ENCODE data around the gene HYI. TPM values are rescaled to one million over a fixed set of nuclear protein-coding genes. Genes with fewer than 3 reads are reported as not detected.

The HYI gene
- total RNA-seq, 1 donor = 27.1 TPM

- no peak overlapping the region for H3K27ac ChIP-seq (ENCODE audit: low read depth, low read length)
- H3K79me2 ChIP-seq (ENCODE audit: insufficient read depth, low read length) = no peaks in the 10 kb centered on the region
Measured at GRCh38 chr1:43443197-43443946, 10.4 kb downstream of the HYI start.

GRCh38 chr1:43442756-43443155 lies 11.0 kb downstream of the HYI start:
- H3K27me3 ChIP-seq (ENCODE audit: insufficient read depth, low read length) = no peaks in the 10 kb centered on the region
- no peaks in the 10 kb centered on the region for H4K20me1 ChIP-seq (ENCODE audit: insufficient read depth, low read length)
- no peak for TF ChIP-seq CTCF (IDR thresholded peaks at IDR 0.05; ENCODE audit: extremely low read depth, low read depth, low read length)
- H3K36me3 ChIP-seq (ENCODE audit: insufficient read depth, low read length) = peaks cover 76% of the 10 kb centered on the region
- no peak overlapping the region for H3K4me2 ChIP-seq (ENCODE audit: insufficient read depth, low read length)
- H3K9me3 ChIP-seq (ENCODE audit: low read depth, low read length) = no peaks in the 10 kb centered on the region
- H2AFZ ChIP-seq (ENCODE audit: low read length) = no peak overlapping the region
- no peaks in the 10 kb centered on the region for H3K4me1 ChIP-seq (ENCODE audit: insufficient read depth, low read length)
- no peak overlapping the region for H3K4me3 ChIP-seq (ENCODE audit: insufficient read depth, low read length)
- DNase-seq (ENCODE audit: insufficient read length, low spot score, missing footprints) = no peak
- no peaks in the 10 kb centered on the region for H3K79me2 ChIP-seq (ENCODE audit: insufficient read depth, low read length)
- H3K27ac ChIP-seq (ENCODE audit: low read depth, low read length) = no peak overlapping the region

More at GRCh38 chr1:43443197-43443946, 10.4 kb downstream of the HYI start:
- H2AFZ ChIP-seq (ENCODE audit: low read length) = no peak overlapping the region
- no peak overlapping the region for H3K4me3 ChIP-seq (ENCODE audit: insufficient read depth, low read length)
- H3K27me3 ChIP-seq (ENCODE audit: insufficient read depth, low read length) = no peaks in the 10 kb centered on the region
- H3K4me1 ChIP-seq (ENCODE audit: insufficient read depth, low read length) = no peaks in the 10 kb centered on the region
- H3K36me3 ChIP-seq (ENCODE audit: insufficient read depth, low read length) = peaks cover 82% of the 10 kb centered on the region
- DNase-seq (ENCODE audit: insufficient read length, low spot score, missing footprints) = no peak
- no peak for TF ChIP-seq CTCF (IDR thresholded peaks at IDR 0.05; ENCODE audit: extremely low read depth, low read depth, low read length)
- H3K4me2 ChIP-seq (ENCODE audit: insufficient read depth, low read length) = no peak overlapping the region
- H3K9me3 ChIP-seq (ENCODE audit: low read depth, low read length) = no peaks in the 10 kb centered on the region
- H4K20me1 ChIP-seq (ENCODE audit: insufficient read depth, low read length) = no peaks in the 10 kb centered on the region

GRCh38 chr1:43441894-43442637 lies 11.7 kb downstream of the HYI start:
- H3K4me3 ChIP-seq (ENCODE audit: insufficient read depth, low read length) = no peak overlapping the region
- H3K36me3 ChIP-seq (ENCODE audit: insufficient read depth, low read length) = peaks cover 70% of the 10 kb centered on the region

More at GRCh38 chr1:43441894-43442637, 11.7 kb downstream of the HYI start:
- H3K27me3 ChIP-seq (ENCODE audit: insufficient read depth, low read length) = no peaks in the 10 kb centered on the region
- no peaks in the 10 kb centered on the region for H4K20me1 ChIP-seq (ENCODE audit: insufficient read depth, low read length)
- H3K79me2 ChIP-seq (ENCODE audit: insufficient read depth, low read length) = no peaks in the 10 kb centered on the region
- H2AFZ ChIP-seq (ENCODE audit: low read length) = no peak overlapping the region
- H3K9me3 ChIP-seq (ENCODE audit: low read depth, low read length) = no peaks in the 10 kb centered on the region
- DNase-seq (ENCODE audit: insufficient read length, low spot score, missing footprints) = no peak
- TF ChIP-seq CTCF (IDR thresholded peaks at IDR 0.05; ENCODE audit: extremely low read depth, low read depth, low read length) = no peak
- no peak overlapping the region for H3K4me2 ChIP-seq (ENCODE audit: insufficient read depth, low read length)
- no peaks in the 10 kb centered on the region for H3K4me1 ChIP-seq (ENCODE audit: insufficient read depth, low read length)
- H3K27ac ChIP-seq (ENCODE audit: low read depth, low read length) = no peak overlapping the region

Measured in osteoblast (primary cell).